GM12865 (cell line): ENCODE results near the gene CFAP299.
A peak's percentile ranks its signal among the peaks of the same experiment; 100 is the strongest.

ENCODE experiments used
- DNase-seq: peaks from one replicate; pipeline ENCODE4 v3.0.0; 2010; ENCODE audit warnings: low read depth
- H3K4me3 ChIP-seq: 2 replicates; pipeline ENCODE4 v1.5.1; 2011; ENCODE audit warnings: mild to moderate bottlenecking, low read depth, low read length, control low read depth
- TF ChIP-seq, protein P1 (sequence below): IDR thresholded peaks from 2 replicates; pipeline ENCODE4 v1.5.1; 2011; ENCODE audit warnings: low read length, control low read depth, low read depth, inconsistent platforms; ENCODE audit not compliant: insufficient read depth; ENCODE audit errors: missing control alignments

CFAP299 gene

DNA sequence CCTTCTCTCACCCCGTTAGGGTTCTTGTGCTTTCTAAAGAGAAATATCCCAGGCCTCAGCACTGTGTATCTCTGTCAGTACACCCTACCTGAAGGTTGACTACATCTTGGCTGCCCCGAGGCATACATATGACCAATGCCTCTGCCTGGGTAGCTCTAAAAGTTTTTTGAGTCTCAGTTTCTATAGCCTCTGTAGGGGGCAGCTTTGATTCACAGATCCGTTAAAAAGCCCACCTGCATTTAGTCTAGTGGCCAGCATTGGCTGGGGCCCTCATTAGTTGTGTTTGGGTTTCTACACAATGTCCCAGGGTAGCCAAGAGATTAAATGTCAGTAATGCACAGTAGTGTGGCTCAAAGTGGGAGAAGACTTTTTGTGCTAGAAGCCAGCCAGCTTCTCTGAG lies 151.1 kb downstream of the CFAP299 start:
- no peak overlapping the region for H3K4me3 ChIP-seq
- TF ChIP-seq, protein P1, sequence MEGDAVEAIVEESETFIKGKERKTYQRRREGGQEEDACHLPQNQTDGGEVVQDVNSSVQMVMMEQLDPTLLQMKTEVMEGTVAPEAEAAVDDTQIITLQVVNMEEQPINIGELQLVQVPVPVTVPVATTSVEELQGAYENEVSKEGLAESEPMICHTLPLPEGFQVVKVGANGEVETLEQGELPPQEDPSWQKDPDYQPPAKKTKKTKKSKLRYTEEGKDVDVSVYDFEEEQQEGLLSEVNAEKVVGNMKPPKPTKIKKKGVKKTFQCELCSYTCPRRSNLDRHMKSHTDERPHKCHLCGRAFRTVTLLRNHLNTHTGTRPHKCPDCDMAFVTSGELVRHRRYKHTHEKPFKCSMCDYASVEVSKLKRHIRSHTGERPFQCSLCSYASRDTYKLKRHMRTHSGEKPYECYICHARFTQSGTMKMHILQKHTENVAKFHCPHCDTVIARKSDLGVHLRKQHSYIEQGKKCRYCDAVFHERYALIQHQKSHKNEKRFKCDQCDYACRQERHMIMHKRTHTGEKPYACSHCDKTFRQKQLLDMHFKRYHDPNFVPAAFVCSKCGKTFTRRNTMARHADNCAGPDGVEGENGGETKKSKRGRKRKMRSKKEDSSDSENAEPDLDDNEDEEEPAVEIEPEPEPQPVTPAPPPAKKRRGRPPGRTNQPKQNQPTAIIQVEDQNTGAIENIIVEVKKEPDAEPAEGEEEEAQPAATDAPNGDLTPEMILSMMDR: no peak
- no peak for DNase-seq

DNA sequence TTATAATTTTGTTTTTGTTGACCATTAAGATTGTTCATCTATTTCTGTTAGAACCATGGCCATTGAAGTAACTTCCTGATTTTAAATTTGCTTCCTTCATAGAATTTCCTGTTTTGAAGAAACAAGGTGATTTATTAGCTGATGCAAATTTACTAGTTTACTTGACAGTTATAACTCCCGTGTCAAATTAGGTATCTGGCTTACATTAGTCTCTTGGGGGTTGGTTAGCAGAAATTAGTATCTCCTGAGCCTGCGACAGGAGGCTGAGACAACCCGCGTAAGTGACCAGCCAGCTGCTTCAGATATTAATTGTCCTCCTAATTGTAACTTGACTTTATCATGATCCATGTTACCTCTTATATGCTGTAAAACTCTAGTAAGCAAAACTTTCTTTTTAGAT lies 154.3 kb downstream of the CFAP299 start:
- no peak for DNase-seq
- H3K4me3 ChIP-seq: no peak overlapping the region
- TF ChIP-seq, protein P1: no peak

DNA sequence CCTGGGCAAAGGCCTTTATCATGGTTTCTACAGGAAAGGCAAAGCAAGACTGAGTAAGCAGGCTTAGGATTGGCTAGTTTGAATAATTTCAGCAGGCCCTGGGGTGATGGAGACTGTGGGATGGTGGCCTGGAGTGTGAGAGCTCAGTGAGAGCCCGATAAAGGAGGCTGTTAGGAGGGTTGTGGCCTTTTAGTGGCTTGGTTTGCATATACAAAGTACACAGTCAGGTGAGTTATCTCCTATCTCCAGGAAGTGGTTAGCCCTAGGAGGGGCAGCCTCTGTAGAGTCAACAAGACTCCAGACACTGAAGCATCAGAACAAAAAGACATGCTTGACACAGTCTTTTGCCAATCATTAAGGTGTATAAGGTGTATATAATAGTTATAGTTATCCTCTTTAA lies 157.2 kb downstream of the CFAP299 start:
- peak; percentile 7 for DNase-seq

DNA sequence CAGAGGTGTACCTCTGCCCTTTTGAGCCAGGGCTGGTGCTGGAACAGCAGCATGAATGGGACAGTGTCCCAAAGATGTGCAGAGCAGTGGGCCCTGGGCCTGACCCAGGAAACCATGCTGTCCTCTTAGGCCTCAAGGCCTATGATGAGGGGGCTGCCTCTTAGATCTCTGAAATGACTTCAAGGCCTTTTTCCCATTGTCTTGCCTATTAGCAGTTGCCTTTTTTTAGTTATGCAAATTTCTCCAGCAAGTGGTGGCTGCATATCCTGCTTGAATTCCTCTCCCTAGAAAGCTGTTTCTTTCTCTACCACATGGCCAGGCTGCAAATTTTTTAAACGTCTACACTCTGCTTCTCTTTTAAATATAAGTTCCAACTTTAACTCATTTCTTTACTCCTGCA lies 160.3 kb downstream of the CFAP299 start:
- TF ChIP-seq, protein P1: no peak
- DNase-seq: no peak
- H3K4me3 ChIP-seq: no peak overlapping the region

More for the DNA sequence above, 157.2 kb downstream of the CFAP299 start:
- no peak overlapping the region for H3K4me3 ChIP-seq
- TF ChIP-seq, protein P1: no peak

DNA sequence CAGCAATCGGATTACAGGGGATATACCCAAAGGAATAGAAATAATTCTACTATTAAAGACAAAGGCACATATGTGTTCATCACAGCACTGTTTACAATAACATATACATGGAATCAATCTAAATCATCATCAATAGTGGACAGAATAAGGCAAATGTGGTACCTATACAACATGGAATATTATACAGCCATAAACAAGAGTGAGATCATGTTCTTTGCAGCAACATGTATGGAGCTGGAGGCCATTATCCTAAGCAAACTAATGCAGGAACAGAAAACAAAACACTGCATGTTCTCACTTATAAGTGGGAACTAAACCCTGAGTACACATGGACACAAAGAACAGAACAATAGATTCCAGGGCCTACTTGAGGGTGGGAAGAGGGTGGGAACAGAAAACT lies 163.2 kb downstream of the CFAP299 start:
- H3K4me3 ChIP-seq: no peak overlapping the region
- no peak for DNase-seq
- TF ChIP-seq, protein P1: no peak

DNA sequence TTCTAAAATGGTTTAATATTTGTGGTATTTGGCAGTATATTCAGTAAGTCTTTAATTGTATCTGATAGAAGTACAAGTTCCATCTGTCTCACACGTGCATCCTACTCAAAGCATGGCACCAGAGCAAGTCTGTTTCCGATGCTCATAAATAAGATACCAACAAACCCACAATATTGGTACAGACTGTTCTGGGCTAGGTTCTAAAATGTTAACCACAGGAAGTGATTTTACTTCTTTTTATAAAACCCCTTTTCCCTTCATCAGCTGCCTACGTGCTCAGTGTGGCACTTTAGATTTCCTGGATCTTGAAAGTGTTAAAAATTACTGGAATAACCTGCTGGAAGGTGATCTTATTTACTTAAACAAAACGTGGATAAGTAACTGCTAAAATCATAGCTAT lies 165.1 kb downstream of the CFAP299 start:
- TF ChIP-seq, protein P1: no peak
- no peak overlapping the region for H3K4me3 ChIP-seq
- DNase-seq: no peak

DNA sequence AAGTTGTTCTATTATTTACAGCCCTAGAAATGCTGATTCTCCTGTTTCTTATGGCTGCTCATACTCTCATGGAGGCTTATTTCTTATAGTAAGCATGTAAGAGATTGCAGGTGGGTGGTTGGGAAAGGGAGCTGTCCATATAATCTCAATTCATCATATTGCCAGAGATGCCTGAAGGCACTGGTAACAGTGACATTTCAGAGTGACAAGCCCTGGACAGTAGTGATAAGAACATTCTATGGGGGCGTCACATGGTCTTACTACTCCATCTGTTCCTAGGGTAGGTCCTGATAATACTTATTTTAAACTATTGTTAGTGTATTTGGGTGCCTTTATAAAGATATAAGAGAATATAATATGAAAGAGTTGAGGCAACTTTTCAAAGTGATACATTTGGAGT lies 171.5 kb downstream of the CFAP299 start:
- no peak overlapping the region for H3K4me3 ChIP-seq
- no peak for DNase-seq
- TF ChIP-seq, protein P1: no peak
